CD4-positive, alpha-beta T cell treated with Interleukin-17A for 4 hours (primary cell): Measurements from ENCODE around the gene MAP1A.
"Not testable (repeated sequence)": the region's sequence is repeated elsewhere in the genome, so short reads cannot be mapped to it uniquely, and the experiment has no call there.

Source experiments
- DNase-seq: peaks from one replicate; pipeline ENCODE4 v3.0.0-alpha.2; 2020; ENCODE audit warnings: mixed read lengths

Gene MAP1A

GRCh38 chr15:43531018-43531670 lies 13.7 kb downstream of the MAP1A start:
- DNase-seq, result no peak

GRCh38 chr15:43532826-43533225 lies 15.4 kb downstream of the MAP1A start:
- not testable (repeated sequence) for DNase-seq

- DNase-seq, result no peak
Observed at GRCh38 chr15:43534897-43535296, 17.5 kb downstream of the MAP1A start.

- no peak for DNase-seq
Observed at GRCh38 chr15:43538091-43538490, 20.7 kb downstream of the MAP1A start.

- DNase-seq, result no peak
Observed at GRCh38 chr15:43541785-43542184, 24.4 kb downstream of the MAP1A start.

GRCh38 chr15:43544266-43544665 lies 26.9 kb downstream of the MAP1A start:
- no peak for DNase-seq

- no peak for DNase-seq
Observed at GRCh38 chr15:43545426-43545825, 28.0 kb downstream of the MAP1A start.

GRCh38 chr15:43547539-43547938 lies 30.1 kb downstream of the MAP1A start:
- DNase-seq, result no peak

- no peak for DNase-seq
Observed at GRCh38 chr15:43550527-43551363, 33.3 kb downstream of the MAP1A start.

- DNase-seq, result no peak
Observed at GRCh38 chr15:43552256-43552655, 34.8 kb downstream of the MAP1A start.

- DNase-seq, result no peak
Observed at GRCh38 chr15:43552986-43553385, 35.6 kb downstream of the MAP1A start.

- DNase-seq, result not testable (repeated sequence)
Observed at GRCh38 chr15:43562753-43563152, 45.3 kb downstream of the MAP1A start.

- DNase-seq, result not testable (repeated sequence)
Observed at GRCh38 chr15:43563793-43564192, 46.4 kb downstream of the MAP1A start.

GRCh38 chr15:43566615-43567014 lies 49.2 kb downstream of the MAP1A start:
- DNase-seq, result not testable (repeated sequence)

GRCh38 chr15:43574607-43575006 lies 57.2 kb downstream of the MAP1A start:
- DNase-seq, result not testable (repeated sequence)
